ENCODE results near the gene SHISAL1. TPM values are rescaled to one million over a fixed set of nuclear protein-coding genes. Genes with fewer than 3 reads are reported as not detected.

SHISAL1 gene
- total RNA-seq, 4 donors from 2014 or later, result 6.6 to 20.4 (median 12.4) TPM

DNA sequence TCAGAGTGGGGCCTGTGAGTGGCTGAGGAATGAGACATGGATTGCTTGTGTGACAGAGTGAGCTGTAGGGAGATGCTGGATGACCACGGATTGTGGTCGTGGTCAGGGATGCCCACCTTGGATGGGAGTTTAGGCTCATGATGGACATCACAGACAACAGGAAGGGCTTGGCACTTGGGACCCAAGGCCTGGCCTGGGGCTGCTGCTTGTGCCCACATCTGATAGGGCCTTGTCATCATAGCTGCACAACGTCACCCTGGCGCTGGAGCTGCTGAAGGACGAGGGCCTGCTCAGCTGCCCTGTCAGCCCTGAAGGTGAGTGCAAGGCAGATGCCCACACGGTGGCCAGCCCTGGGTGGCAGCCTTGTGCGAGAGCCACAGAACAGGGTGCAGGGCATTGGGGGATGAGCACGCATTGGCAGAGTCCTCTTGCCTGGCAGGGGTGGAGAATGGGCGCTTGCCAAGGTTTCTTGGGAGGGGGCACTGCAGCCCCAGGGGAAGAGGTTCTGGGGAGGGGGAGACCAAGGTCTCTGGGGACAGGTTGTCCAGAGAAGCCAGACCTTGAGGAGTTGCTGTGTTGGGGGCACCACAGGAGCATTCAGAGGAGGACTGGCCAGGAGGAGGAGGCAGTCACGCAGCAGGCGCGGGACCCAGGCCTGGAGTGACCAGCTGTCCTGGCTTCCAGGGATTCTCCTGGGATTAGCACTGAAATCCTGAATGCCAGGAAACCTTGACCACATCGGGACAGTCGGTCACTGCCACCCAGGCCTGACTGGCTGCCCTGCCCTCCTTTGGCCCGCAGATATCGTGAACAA lies 107.0 kb downstream of the SHISAL1 start:
- 87% methylated on average over 16 of the region's 16 CpGs for WGBS
- TF ChIP-seq POLR2AphosphoS5 (IDR thresholded peaks at IDR 0.05), result no peak
- TF ChIP-seq EP300 (IDR thresholded peaks at IDR 0.05), result no peak
- TF ChIP-seq, protein P1, sequence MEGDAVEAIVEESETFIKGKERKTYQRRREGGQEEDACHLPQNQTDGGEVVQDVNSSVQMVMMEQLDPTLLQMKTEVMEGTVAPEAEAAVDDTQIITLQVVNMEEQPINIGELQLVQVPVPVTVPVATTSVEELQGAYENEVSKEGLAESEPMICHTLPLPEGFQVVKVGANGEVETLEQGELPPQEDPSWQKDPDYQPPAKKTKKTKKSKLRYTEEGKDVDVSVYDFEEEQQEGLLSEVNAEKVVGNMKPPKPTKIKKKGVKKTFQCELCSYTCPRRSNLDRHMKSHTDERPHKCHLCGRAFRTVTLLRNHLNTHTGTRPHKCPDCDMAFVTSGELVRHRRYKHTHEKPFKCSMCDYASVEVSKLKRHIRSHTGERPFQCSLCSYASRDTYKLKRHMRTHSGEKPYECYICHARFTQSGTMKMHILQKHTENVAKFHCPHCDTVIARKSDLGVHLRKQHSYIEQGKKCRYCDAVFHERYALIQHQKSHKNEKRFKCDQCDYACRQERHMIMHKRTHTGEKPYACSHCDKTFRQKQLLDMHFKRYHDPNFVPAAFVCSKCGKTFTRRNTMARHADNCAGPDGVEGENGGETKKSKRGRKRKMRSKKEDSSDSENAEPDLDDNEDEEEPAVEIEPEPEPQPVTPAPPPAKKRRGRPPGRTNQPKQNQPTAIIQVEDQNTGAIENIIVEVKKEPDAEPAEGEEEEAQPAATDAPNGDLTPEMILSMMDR (IDR thresholded peaks at IDR 0.05), result no peak
- TF ChIP-seq POLR2A (IDR thresholded peaks at IDR 0.05; ENCODE audit: low read depth), result no peak
- Histone ChIP-seq H3K9me3 (peaks cover 0 to 11% (median 9%) of the 10 kb centered on the region in 4 donors), H3K27me3 (peaks cover 0 to 32% (median 0%) of the 10 kb centered on the region in 4 donors), H3K4me1 (no peaks in the 10 kb centered on the region), H3K27ac (replicated peaks in 1 of 4) (no peak overlapping the region), H3K4me3 (no peak overlapping the region), H3K36me3 (no peaks in the 10 kb centered on the region)
- DNase-seq (ENCODE audit: extremely low spot score), result no peak
- intact Hi-C loops (cut with DNase I), result no loop called here

DNA sequence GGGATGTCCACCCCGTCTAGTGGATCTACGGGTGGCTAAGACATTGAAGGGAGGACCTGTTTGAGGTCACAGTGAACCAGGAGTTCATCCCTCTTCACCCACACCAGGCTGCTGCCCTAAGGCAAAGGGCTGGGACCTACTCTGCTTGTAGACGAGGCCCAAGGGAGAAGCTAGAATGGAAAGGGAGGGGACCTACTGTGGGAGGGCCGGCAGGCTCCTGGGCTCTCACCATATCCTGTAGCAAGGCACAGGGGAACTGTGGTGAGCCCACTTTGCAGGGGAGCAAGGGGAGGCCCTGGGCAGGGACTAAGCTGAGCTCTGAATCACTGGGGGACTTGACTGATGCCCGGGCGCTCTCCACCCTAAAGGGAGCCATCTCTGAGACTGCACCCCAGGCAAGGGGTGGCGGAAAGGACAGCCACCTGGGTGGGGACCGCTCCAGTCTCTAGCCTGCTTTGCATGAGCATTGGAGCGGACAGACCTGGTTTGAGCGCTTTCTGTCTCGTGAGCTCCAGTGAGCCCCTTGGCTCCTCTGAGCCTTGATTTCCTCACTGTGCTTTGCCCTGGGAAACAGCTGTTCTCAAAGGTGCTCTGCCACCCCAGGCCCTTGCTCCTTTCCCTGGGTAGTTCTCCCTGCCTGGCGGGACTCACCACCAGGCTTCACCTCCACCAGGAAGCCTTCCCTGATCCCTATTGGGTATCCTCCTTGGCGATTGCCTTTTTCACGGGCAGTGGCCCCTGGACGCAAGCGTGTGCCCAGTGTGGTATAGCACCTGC lies 107.8 kb downstream of the SHISAL1 start:
- no peak for TF ChIP-seq POLR2A (IDR thresholded peaks at IDR 0.05; ENCODE audit: low read depth)
- TF ChIP-seq POLR2AphosphoS5 (IDR thresholded peaks at IDR 0.05), result no peak
- TF ChIP-seq, protein P1 (IDR thresholded peaks at IDR 0.05), result no peak
- TF ChIP-seq EP300 (IDR thresholded peaks at IDR 0.05), result no peak
- 94% methylated on average over 16 of the region's 16 CpGs for WGBS
- intact Hi-C loops (cut with DNase I), result no loop called here

DNA sequence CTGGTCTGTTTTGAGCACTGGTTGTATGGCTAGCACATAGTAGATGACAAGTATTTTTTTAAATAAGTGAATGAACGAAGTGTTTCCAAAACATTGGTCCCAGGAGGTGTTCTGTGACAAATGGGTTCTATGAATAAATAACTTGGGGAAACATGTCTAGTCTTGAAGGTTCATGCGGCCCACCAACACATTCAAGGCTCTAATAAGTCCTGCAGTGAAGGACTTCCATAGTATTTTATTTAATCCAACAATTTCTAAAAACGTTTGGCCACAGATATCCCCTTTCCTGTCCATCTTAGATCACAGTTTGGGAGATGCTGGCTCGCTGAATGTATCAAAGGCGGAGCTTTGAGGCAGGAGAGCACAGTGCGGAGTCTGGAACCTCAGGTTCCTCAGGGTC lies 109.5 kb downstream of the SHISAL1 start:
- TF ChIP-seq POLR2AphosphoS5 (IDR thresholded peaks at IDR 0.05) (no peak), POLR2A (IDR thresholded peaks at IDR 0.05; ENCODE audit: low read depth) (no peak), EP300 (IDR thresholded peaks at IDR 0.05) (no peak)
- TF ChIP-seq, protein P1 (IDR thresholded peaks at IDR 0.05), result no peak
- no peak for DNase-seq (ENCODE audit: extremely low spot score)
- Histone ChIP-seq H3K9me3 (no peaks in the 10 kb centered on the region), H3K27me3 (peaks cover 0 to 50% (median 0%) of the 10 kb centered on the region in 4 donors), H3K27ac (replicated peaks in 1 of 4) (no peak overlapping the region), H3K4me3 (no peak overlapping the region), H3K36me3 (no peaks in the 10 kb centered on the region), H3K4me1 (no peaks in the 10 kb centered on the region)
- intact Hi-C loops (cut with DNase I), result no loop called here
- WGBS, result 82% methylated on average over 6 of the region's 6 CpGs

More for the DNA sequence above, 107.8 kb downstream of the SHISAL1 start:
- Histone ChIP-seq H3K4me1 (no peaks in the 10 kb centered on the region), H3K27me3 (peaks cover 0 to 40% (median 0%) of the 10 kb centered on the region in 4 donors), H3K4me3 (no peak overlapping the region), H3K9me3 (peaks cover 0 to 8% (median 6%) of the 10 kb centered on the region in 4 donors), H3K27ac (replicated peaks in 1 of 4) (no peak overlapping the region), H3K36me3 (no peaks in the 10 kb centered on the region)
- no peak for DNase-seq (ENCODE audit: extremely low spot score)

DNA sequence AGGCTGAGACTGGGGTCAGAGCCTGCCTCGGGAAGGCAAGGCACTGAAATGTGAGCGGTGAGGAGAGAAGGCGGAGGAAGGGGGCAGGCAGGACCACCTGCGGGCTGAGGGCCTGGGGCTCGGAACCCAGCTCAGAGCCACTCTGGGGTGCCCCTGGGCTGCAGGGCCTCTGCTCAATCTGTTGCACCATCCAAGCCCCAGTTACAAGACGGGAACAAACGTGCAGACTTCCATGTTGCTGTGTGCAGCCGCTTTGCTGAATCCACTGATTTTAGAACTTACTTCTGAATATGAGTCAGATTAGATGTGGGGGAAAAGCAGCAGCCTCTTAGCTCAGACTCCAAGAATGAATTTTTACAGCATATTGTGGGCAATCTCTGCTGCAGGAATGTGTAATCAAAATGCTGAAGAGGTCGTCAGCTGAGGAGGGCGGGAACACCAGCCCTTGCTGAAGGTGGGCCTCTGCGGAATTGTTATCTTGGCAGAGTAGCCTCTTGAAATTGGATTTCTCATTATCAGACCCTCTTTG lies 110.4 kb downstream of the SHISAL1 start:
- no peaks in the 10 kb centered on the region for H3K36me3 ChIP-seq
- no peaks in the 10 kb centered on the region for H3K9me3 ChIP-seq
- TF ChIP-seq, protein P1 (IDR thresholded peaks at IDR 0.05), result no peak
- no peak for TF ChIP-seq POLR2AphosphoS5 (IDR thresholded peaks at IDR 0.05)
- no peak for TF ChIP-seq POLR2A (IDR thresholded peaks at IDR 0.05; ENCODE audit: low read depth)
- no peak for TF ChIP-seq EP300 (IDR thresholded peaks at IDR 0.05)
- H3K27me3 ChIP-seq, result peaks cover 0 to 52% (median 0%) of the 10 kb centered on the region in 4 donors
- no peak overlapping the region for H3K27ac ChIP-seq (replicated peaks in 1 of 4)
- no peaks in the 10 kb centered on the region for H3K4me1 ChIP-seq
- intact Hi-C loops (cut with DNase I), result no loop called here
- H3K4me3 ChIP-seq, result no peak overlapping the region
- no peak for DNase-seq (ENCODE audit: extremely low spot score)
- WGBS, result 75% methylated on average over 11 of the region's 11 CpGs
